ENCODE data around the gene TSPAN3. TPM values are rescaled to one million over a fixed set of nuclear protein-coding genes. Genes with fewer than 3 reads are reported as not detected.

The TSPAN3 gene
- total and polyA plus RNA-seq, 2 donors (not counting 3 experiments of a cell fraction or from before 2014, with no cell fraction given), result 215 to 606 TPM

- peak; percentile 57 for DNase-seq (ENCODE audit: low read depth, low spot score)
- Histone ChIP-seq H3K9ac (replicated peaks; ENCODE audit: extremely low read depth, insufficient read depth, low read length) (peak overlapping the region; percentile 95), H4K20me1 (replicated peaks; ENCODE audit: control insufficient read depth, extremely low read depth, insufficient read depth, low read length) (no peaks in the 10 kb centered on the region), H3K79me2 (ENCODE audit: control insufficient read depth, insufficient read depth, low read length) (peaks cover 51% of the 10 kb centered on the region), H3K4me3 (replicated peaks in 1 of 3; ENCODE audit: insufficient read depth in 1 of 3, low read depth in 1 of 3, low read length in 3 of 3) (peak overlapping the region; percentile 53 to 98 (median 90)), H2AFZ (ENCODE audit: low read depth, low read length) (no peak overlapping the region), H3K4me2 (ENCODE audit: insufficient read depth, low read length) (peak overlapping the region; percentile 98), H3K9me3 (replicated peaks; ENCODE audit: control insufficient read depth, insufficient read depth, low read length) (no peaks in the 10 kb centered on the region), H3K27me3 (ENCODE audit: control insufficient read depth in 2 of 2, insufficient read depth in 2 of 2, low read length in 2 of 2) (peaks cover 3 to 4% of the 10 kb centered on the region in 2 experiments), H3K9me1 (replicated peaks; ENCODE audit: control insufficient read depth, extremely low read depth, insufficient read depth, low read length) (no peaks in the 10 kb centered on the region), H3K4me1 (ENCODE audit: control insufficient read depth, extremely low read depth, insufficient read depth, low read length) (peaks cover 44% of the 10 kb centered on the region), H3K27ac (ENCODE audit: insufficient read depth, low read depth, low read length) (peak overlapping the region; percentile 81), H3K36me3 (ENCODE audit: control insufficient read depth in 2 of 2, extremely low read depth in 1 of 2, insufficient read depth in 2 of 2, low read length in 2 of 2) (no peaks in the 10 kb centered on the region)
- intact Hi-C loops (cut with micrococcal nuclease) (loop anchor here (2.0 kb wide), 1 partner anchor 35 kb away; no protein-coding TSS in a partner anchor), dilution Hi-C loops (cut with MboI; ENCODE audit: extremely low pct_ligation_motif_present, low sequenced_read_pairs) (no loop called here)
- peak; percentile 44 for FAIRE-seq
- POLR2A ChIA-PET, result no interaction called here
- no peak for TF ChIP-seq CTCF (IDR thresholded peaks at IDR 0.05; ENCODE audit: extremely low read depth in 1 of 2, insufficient read depth in 1 of 2, low read depth in 1 of 2, low read length in 2 of 2)
- TF ChIP-seq POLR2AphosphoS5 (IDR thresholded peaks at IDR 0.05; ENCODE audit: insufficient read depth, low read depth, low read length), result no peak
- TF ChIP-seq GATA2 (IDR thresholded peaks at IDR 0.05; ENCODE audit: insufficient read depth, insufficient read length, low read depth, low read length), result no peak
- no peak for TF ChIP-seq MAX (IDR thresholded peaks at IDR 0.05; ENCODE audit: insufficient read depth, insufficient read length)
- TF ChIP-seq EZH2 (IDR thresholded peaks at IDR 0.05; ENCODE audit: borderline replicate concordance, low read depth, low read length, severe bottlenecking), result no peak
- no peak for TF ChIP-seq POLR2A (IDR thresholded peaks at IDR 0.05; ENCODE audit: low read depth, low read length)
- no peak for TF ChIP-seq MYC (IDR thresholded peaks at IDR 0.05; ENCODE audit: low read depth, low read length)
- no peak for TF ChIP-seq JUN (IDR thresholded peaks at IDR 0.05; ENCODE audit: borderline replicate concordance, insufficient read depth, insufficient read length, low read depth)
- no peak for TF ChIP-seq FOS (IDR thresholded peaks at IDR 0.05; ENCODE audit: borderline replicate concordance, insufficient read depth, low read length)
- CTCF ChIA-PET, result interaction anchor here (1.2 to 2.5 kb wide), 3 partner anchors 9 to 474 kb away, joined by 4 to 10 read pairs (median 8); no protein-coding TSS in a partner anchor
- TSS peak; percentile 33 for BruUV-seq (replicated peaks)
These were observed 1.3 kb downstream of the TSPAN3 start for GRCh38 chr15:77069521-77070121.

Data from endothelial cell of umbilical vein (primary cell).